Measurements from ENCODE around the gene UGT1A4. TPM values are rescaled to one million over a fixed set of nuclear protein-coding genes. Genes with fewer than 3 reads are reported as not detected.

UGT1A4 gene
- total RNA-seq, 1 experiment from 2014 or later, result 0.12 TPM

- H3K4me1 ChIP-seq (ENCODE audit: control insufficient read depth in 1 of 2, insufficient read depth in 2 of 2, low read length in 2 of 2), result no peaks in the 10 kb centered on the region
- H3K9ac ChIP-seq (ENCODE audit: low read length), result no peak overlapping the region
- CTCF ChIA-PET, result interaction anchor here (1.4 kb wide), 1 partner anchor 22 kb away, joined by 5 read pairs; no protein-coding TSS in a partner anchor
- no peak overlapping the region for H3K27ac ChIP-seq (ENCODE audit: low read depth, low read length)
- H3K27me3 ChIP-seq (ENCODE audit: insufficient read depth, low read length), result no peaks in the 10 kb centered on the region
- no peak overlapping the region for H3K4me3 ChIP-seq (replicated peaks in 1 of 2; ENCODE audit: low read depth in 1 of 2, low read length in 2 of 2)
- H3K9me3 ChIP-seq (ENCODE audit: control insufficient read depth in 1 of 2, insufficient read depth in 1 of 2, low read depth in 1 of 2, low read length in 2 of 2), result no peaks in the 10 kb centered on the region
- DNase-seq (ENCODE audit: low read depth, low spot score) (no peak), ATAC-seq (no peak)
- no TSS peak for BruUV-seq (replicated peaks)
- H3K9me2 ChIP-seq (ENCODE audit: insufficient read depth), result no peaks in the 10 kb centered on the region
- no peak overlapping the region for H2AFZ ChIP-seq (ENCODE audit: low read depth, low read length, poor library complexity, severe bottlenecking)
- no peak overlapping the region for H3K4me2 ChIP-seq (ENCODE audit: low read length)
- H3K36me3 ChIP-seq (ENCODE audit: control insufficient read depth in 1 of 2, insufficient read depth in 2 of 2, low read length in 2 of 2), result no peaks in the 10 kb centered on the region
- H4K20me1 ChIP-seq (ENCODE audit: insufficient read depth), result no peaks in the 10 kb centered on the region
- no peaks in the 10 kb centered on the region for H3K79me2 ChIP-seq (ENCODE audit: insufficient read depth, low read length)
- no peak for TF ChIP-seq ATF3 (IDR thresholded peaks at IDR 0.05)
- no peak for TF ChIP-seq CTCF (IDR thresholded peaks at IDR 0.05 in 2 of 3, conservative IDR thresholded peaks at IDR 0.05 in 1 of 3; ENCODE audit: borderline replicate concordance in 1 of 3, insufficient read depth in 1 of 3, low read depth in 2 of 3, low read length in 2 of 3)
- RAD21 ChIA-PET (ENCODE audit: low non-redundant PET in 1 of 2, low total read pairs in 2 of 2, uncharacterized antibody in 2 of 2, unreplicated experiment in 2 of 2), result no interaction called here
- intact Hi-C loops (cut with micrococcal nuclease), result no loop called here
- POLR2A ChIA-PET, result no interaction called here
These were observed 29.5 kb upstream of the UGT1A4 start for GRCh38 chr2:233689031-233689430.

- ATAC-seq (no peak), DNase-seq (ENCODE audit: low read depth, low spot score) (no peak)
- no peaks in the 10 kb centered on the region for H4K20me1 ChIP-seq (ENCODE audit: insufficient read depth)
- TF ChIP-seq EZH2phosphoT487 (IDR thresholded peaks at IDR 0.05; ENCODE audit: borderline replicate concordance) (no peak), ATF3 (IDR thresholded peaks at IDR 0.05) (no peak), TCF7L2 (IDR thresholded peaks at IDR 0.05; ENCODE audit: borderline replicate concordance, extremely low read depth, insufficient read depth, insufficient read length) (no peak), FOSL1 (IDR thresholded peaks at IDR 0.05; ENCODE audit: low read depth) (no peak), ELF1 (IDR thresholded peaks at IDR 0.05; ENCODE audit: borderline replicate concordance, low read depth) (no peak), ZFX (IDR thresholded peaks at IDR 0.05) (no peak), SRF (IDR thresholded peaks at IDR 0.05; ENCODE audit: low read depth) (no peak), SP1 (IDR thresholded peaks at IDR 0.05; ENCODE audit: low read depth) (no peak), EZH2 (IDR thresholded peaks at IDR 0.05) (no peak), EGR1 (IDR thresholded peaks at IDR 0.05; ENCODE audit: low read depth) (no peak), YY1 (IDR thresholded peaks at IDR 0.05; ENCODE audit: extremely low read depth, insufficient replicate concordance, low read depth, low read length) (no peak), POLR2AphosphoS5 (IDR thresholded peaks at IDR 0.05; ENCODE audit: low read depth, low read length) (no peak), CEBPB (IDR thresholded peaks at IDR 0.05; ENCODE audit: low read depth) (no peak)
- H3K79me2 ChIP-seq (ENCODE audit: insufficient read depth, low read length), result no peaks in the 10 kb centered on the region
- no peaks in the 10 kb centered on the region for H3K9me3 ChIP-seq (ENCODE audit: control insufficient read depth in 1 of 2, insufficient read depth in 1 of 2, low read depth in 1 of 2, low read length in 2 of 2)
- H3K9me2 ChIP-seq (ENCODE audit: insufficient read depth), result no peaks in the 10 kb centered on the region
- no peaks in the 10 kb centered on the region for H3K36me3 ChIP-seq (ENCODE audit: control insufficient read depth in 1 of 2, insufficient read depth in 2 of 2, low read length in 2 of 2)
- H3K27me3 ChIP-seq (ENCODE audit: insufficient read depth, low read length), result no peaks in the 10 kb centered on the region
- no peak overlapping the region for H3K4me2 ChIP-seq (ENCODE audit: low read length)
- H3K4me3 ChIP-seq (replicated peaks in 1 of 2; ENCODE audit: low read depth in 1 of 2, low read length in 2 of 2), result no peak overlapping the region
- H3K27ac ChIP-seq (ENCODE audit: low read depth, low read length), result no peak overlapping the region
- ChIA-PET RAD21 (ENCODE audit: low non-redundant PET in 1 of 2, low total read pairs in 2 of 2, uncharacterized antibody in 2 of 2, unreplicated experiment in 2 of 2) (no interaction called here), CTCF (interaction anchor here (1.4 kb wide), 1 partner anchor 22 kb away, joined by 5 read pairs; no protein-coding TSS in a partner anchor), POLR2A (no interaction called here)
- H3K9ac ChIP-seq (ENCODE audit: low read length), result no peak overlapping the region
- no TSS peak for BruUV-seq (replicated peaks)
- intact Hi-C loops (cut with micrococcal nuclease), result no loop called here
- H3K4me1 ChIP-seq (ENCODE audit: control insufficient read depth in 1 of 2, insufficient read depth in 2 of 2, low read length in 2 of 2), result no peaks in the 10 kb centered on the region
- no peak overlapping the region for H2AFZ ChIP-seq (ENCODE audit: low read depth, low read length, poor library complexity, severe bottlenecking)
These were observed 29.0 kb upstream of the UGT1A4 start for GRCh38 chr2:233689501-233689900.

Measured in HCT116 (cell line).